Spleen (tissue), 11 donors: Measurements from ENCODE around the gene ZNF574. TPM values are rescaled to one million over a fixed set of nuclear protein-coding genes. Genes with fewer than 3 reads are reported as not detected.

Experiments
- DNase-seq: peaks from one replicate; pipeline ENCODE4 v3.0.0-alpha.2; 2020
- H3K27ac ChIP-seq, 8 donors: fragments of 200-600 bp; sonication (generic) in 7 of 8; 1 replicate in 4 of 8; 2 replicates in 4 of 8; pipeline versions ENCODE4 v1.5.0 to v1.8.0; 2016 to 2021; ENCODE audit warnings: inconsistent platforms in 4 of 8, mild to moderate bottlenecking in 4 of 8, moderate library complexity in 1 of 8
- H3K27me3 ChIP-seq, 7 donors: fragments of 200-600 bp; sonication (generic) in 6 of 7; replicated peaks in 1 of 7; 1 replicate in 4 of 7; 2 replicates in 3 of 7; pipeline versions ENCODE4 v1.5.0 to v1.8.0; 2016 to 2021; ENCODE audit warnings: inconsistent platforms in 3 of 7, mild to moderate bottlenecking in 1 of 7
- H3K36me3 ChIP-seq, 6 donors: fragments of 200-600 bp; sonication (generic) in 5 of 6; 1 replicate in 4 of 6; 2 replicates in 2 of 6; pipeline versions ENCODE4 v1.5.0 to v1.8.0; 2016 to 2021; ENCODE audit warnings: inconsistent platforms in 2 of 6
- H3K4me1 ChIP-seq, 6 donors: fragments of 200-600 bp; sonication (generic) in 5 of 6; 1 replicate in 3 of 6; 2 replicates in 3 of 6; pipeline versions ENCODE4 v1.5.0 to v1.8.0; 2016 to 2021; ENCODE audit warnings: inconsistent platforms in 3 of 6
- H3K4me3 ChIP-seq, 8 donors: fragments of 200-600 bp; sonication (generic) in 7 of 8; 1 replicate in 4 of 8; 2 replicates in 4 of 8; pipeline versions ENCODE4 v1.5.0 to v1.8.0; 2016 to 2021; ENCODE audit warnings: inconsistent platforms in 4 of 8, mild to moderate bottlenecking in 4 of 8, moderate library complexity in 2 of 8
- H3K9me3 ChIP-seq, 8 donors: fragments of 200-600 bp; sonication (generic) in 7 of 8; 1 replicate in 4 of 8; 2 replicates in 4 of 8; pipeline versions ENCODE4 v1.5.0 to v1.8.0; 2016 to 2021; ENCODE audit warnings: inconsistent platforms in 4 of 8
- POLR2A ChIP-seq, 3 donors: fragments of 450-650 bp; IDR thresholded peaks; one replicate each; pipeline ENCODE4 v1.5.1; 2017; ENCODE audit warnings: antibody characterized with exemption in 3 of 3, mild to moderate bottlenecking in 1 of 3
- POLR2AphosphoS5 ChIP-seq, 3 donors: sonication (generic); formaldehyde crosslinking; IDR thresholded peaks; one replicate each; pipeline ENCODE4 v1.5.1; 2017; ENCODE audit warnings: antibody characterized with exemption in 3 of 3
- WGBS, 5 donors: extraction: QIAGEN DNeasy Blood & Tissue Kit in 3 of 5; methylation state at CpG; one replicate each; pipeline versions ENCODE4 v1.1.5 to v1.1.7; 2013 to 2018; 5-methylcytosine and 5-hydroxymethylcytosine counted together
- intact Hi-C: fragments of 100-400 bp; cut with DNase I; formaldehyde crosslinking; loops from one replicate; pipeline ENCODE4 v1.15.0; 2023; ENCODE audit warnings: low total_unique reads
- polyA plus RNA-seq, 3 donors: library from polyadenylated mRNA; stranded (reverse); fragments of 200-250 nt; gene quantifications; one replicate each; pipeline ENCODE4 v1.2.1, GENCODE V29; 2013
- total RNA-seq, 7 donors: library from RNA; depleted of rRNA in 3 of 7; stranded (reverse); fragments of >200 nt in 3 of 7; fragmentation: NEBNext Ultra II Directional in 4 of 7; extraction: Animal tissue kit (Norgen Biotek cat#: 25700) in 4 of 7; gene quantifications; one replicate each; pipeline versions ENCODE4 v1.1.0 to v1.2.1, GENCODE V29; 2016 to 2021
- TF ChIP-seq, protein P1 (sequence below), 11 experiments: fragments of 200-600 bp in 7 of 11; fragments of 450-650 bp in 4 of 11; sonication (generic) in 4 of 11; IDR thresholded peaks in 8 of 11; conservative IDR thresholded peaks in 3 of 11; 1 replicate in 7 of 11; 2 replicates in 4 of 11; pipeline versions ENCODE4 v1.4.0 to v1.8.0; 2016 to 2021; ENCODE audit warnings: antibody characterized with exemption in 11 of 11, inconsistent platforms in 4 of 11, mild to moderate bottlenecking in 1 of 11
- donor health status: healthy with polysubstance abuse.
- donor health status: DM: no; HTN: no; CAD: no; lungs with moderate emphysema.
- donor health status: DM: no; HTN: no; CAD: no.
- donor health status: Bipolar disorder and iron deficiency.
- donor health status: healthy.
- donor health status: DM: no; HTN: no; CAD: no.
- donor health status: DM: yes; HTN: yes; CAD: no.

ZNF574 gene
- total and polyA plus RNA-seq, 10 donors = 4.7 to 21.0 (median 15.3) TPM

DNA sequence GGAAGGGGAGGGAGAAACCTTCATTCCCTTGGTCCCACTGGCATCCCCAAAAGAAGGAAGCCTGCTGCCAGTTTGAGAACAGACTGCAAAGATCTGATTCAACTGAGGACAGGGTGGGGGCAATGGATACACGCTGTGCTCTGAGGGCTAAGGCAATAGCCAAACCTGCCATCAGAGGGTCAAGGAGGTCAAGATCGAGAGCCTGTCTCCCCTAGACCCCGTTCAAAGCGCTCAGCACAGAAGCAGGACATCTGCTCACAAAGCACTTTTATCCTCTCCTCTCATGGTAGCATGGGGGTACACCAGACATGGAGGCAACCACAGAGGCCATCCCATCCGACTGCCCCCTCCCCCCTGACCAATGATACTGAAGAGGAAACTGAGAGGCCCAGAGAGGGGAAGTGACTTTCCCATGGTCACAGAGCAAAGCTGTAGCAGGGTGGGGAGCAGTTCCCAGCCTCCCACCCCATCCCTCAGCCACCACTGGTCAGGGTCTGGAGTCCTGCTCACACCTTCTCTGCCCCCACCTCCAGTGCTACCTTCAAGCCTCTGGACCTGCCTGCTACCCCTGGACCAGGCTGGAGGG is 45.2 kb downstream of the ZNF574 start:
- Histone ChIP-seq H3K27ac (peak overlapping the region; percentile 48 to 92 (median 77)), H3K36me3 (peaks cover 0 to 24% (median 13%) of the 10 kb centered on the region in 6 donors), H3K4me3 (peak overlapping the region in 4 of 8 donors; percentile 15 to 57 (median 24)), H3K4me1 (peaks cover 34 to 100% (median 77%) of the 10 kb centered on the region in 6 donors), H3K9me3 (no peaks in the 10 kb centered on the region), H3K27me3 (peaks cover 0 to 3% (median 0%) of the 10 kb centered on the region in 7 donors)
- no peak for DNase-seq
- 25 to 48% (median 46%) methylated on average over 2 to 5 of the region's 5 CpGs for whole genome bisulfite sequencing, 5 donors
- intact Hi-C loops = no loop called here
- TF ChIP-seq POLR2A (IDR thresholded peaks at IDR 0.05) (no peak), POLR2AphosphoS5 (IDR thresholded peaks at IDR 0.05) (no peak)
- TF ChIP-seq, protein P1, sequence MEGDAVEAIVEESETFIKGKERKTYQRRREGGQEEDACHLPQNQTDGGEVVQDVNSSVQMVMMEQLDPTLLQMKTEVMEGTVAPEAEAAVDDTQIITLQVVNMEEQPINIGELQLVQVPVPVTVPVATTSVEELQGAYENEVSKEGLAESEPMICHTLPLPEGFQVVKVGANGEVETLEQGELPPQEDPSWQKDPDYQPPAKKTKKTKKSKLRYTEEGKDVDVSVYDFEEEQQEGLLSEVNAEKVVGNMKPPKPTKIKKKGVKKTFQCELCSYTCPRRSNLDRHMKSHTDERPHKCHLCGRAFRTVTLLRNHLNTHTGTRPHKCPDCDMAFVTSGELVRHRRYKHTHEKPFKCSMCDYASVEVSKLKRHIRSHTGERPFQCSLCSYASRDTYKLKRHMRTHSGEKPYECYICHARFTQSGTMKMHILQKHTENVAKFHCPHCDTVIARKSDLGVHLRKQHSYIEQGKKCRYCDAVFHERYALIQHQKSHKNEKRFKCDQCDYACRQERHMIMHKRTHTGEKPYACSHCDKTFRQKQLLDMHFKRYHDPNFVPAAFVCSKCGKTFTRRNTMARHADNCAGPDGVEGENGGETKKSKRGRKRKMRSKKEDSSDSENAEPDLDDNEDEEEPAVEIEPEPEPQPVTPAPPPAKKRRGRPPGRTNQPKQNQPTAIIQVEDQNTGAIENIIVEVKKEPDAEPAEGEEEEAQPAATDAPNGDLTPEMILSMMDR (IDR thresholded peaks at IDR 0.05 in 8 of 11, conservative IDR thresholded peaks at IDR 0.05 in 3 of 11) = no peak

DNA sequence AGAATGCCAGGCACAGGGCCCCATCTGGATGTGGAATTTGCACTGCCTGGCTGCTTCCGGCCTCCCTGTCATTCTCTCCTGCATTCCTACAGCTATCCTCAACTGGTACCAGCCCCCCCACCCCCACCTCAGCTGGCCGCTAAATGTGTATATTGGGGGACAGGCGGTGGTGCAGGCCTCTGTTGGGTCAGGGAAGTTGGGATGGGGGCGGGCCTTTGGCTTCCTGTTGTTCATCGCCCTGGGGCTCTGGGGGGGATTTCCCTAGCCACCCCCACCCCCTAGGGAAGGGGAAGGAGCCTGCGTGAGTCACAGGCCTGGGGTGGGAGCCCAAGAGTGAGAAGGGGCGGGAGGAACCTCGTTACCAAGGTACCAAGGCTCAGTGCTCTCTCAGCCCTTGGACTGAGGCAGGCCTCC is 45.7 kb downstream of the ZNF574 start:
- intact Hi-C loops = no loop called here
- TF ChIP-seq POLR2A (IDR thresholded peaks at IDR 0.05) = no peak
- peak; percentile 48 to 70 (median 59) for TF ChIP-seq POLR2AphosphoS5 (IDR thresholded peaks at IDR 0.05)
- peak; percentile 92 for DNase-seq
- Histone ChIP-seq H3K4me1 (peaks cover 37 to 100% (median 76%) of the 10 kb centered on the region in 6 donors), H3K27ac (peak overlapping the region; percentile 68 to 92 (median 77)), H3K36me3 (peaks cover 0 to 19% (median 8%) of the 10 kb centered on the region in 6 donors), H3K4me3 (peak overlapping the region in 4 of 8 donors; percentile 15 to 57 (median 24)), H3K9me3 (no peaks in the 10 kb centered on the region), H3K27me3 (peaks cover 0 to 3% (median 0%) of the 10 kb centered on the region in 7 donors)
- 9 to 12% (median 11%) methylated on average over 8 of the region's 8 CpGs for WGBS, 5 donors

DNA sequence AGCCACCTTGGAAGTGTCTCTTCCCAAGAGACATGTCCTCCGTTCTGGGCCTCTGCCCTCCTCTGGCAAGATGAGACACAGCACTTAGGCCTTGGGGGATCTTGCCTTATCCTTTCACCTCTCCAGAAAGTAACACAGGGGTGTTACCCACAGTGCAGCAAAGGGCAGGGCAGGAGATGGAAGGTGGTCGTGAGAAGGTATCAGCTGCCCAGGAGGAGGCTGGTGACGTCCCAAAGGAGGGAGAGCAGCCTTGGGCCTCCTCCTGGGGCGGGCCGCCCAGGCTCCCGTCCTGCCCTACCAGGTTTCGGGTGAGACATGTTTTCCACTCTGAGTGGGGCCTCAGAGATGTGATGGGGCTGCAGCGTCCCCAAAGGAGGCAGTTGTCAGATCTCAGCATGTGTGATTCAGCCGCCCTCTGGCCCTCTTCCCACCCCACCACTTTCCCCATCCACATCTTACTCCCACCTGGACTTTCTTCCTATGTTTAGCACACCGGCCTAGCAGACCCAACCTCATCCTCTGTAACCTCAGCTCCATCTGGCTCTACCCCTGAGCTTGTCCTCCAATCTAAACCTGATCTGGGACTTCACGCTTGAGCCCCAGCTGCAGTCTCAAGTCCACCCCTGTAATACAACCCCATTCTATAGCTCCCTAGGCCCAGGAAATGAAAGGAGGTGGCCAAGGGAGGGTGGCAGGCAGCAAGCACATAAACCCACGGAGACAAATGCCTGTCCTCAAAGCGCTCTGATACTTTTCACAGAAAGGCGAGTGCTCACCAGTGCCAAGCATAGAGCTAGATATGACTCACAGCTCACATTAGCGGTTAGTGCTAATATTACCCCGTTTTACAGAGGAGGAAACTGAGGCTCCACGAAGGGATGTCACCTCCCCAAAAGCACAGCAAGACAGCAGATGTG is 47.0 kb downstream of the ZNF574 start:
- intact Hi-C loops = no loop called here
- Histone ChIP-seq H3K27me3 (peaks cover 0 to 3% (median 0%) of the 10 kb centered on the region in 7 donors), H3K36me3 (peaks cover 0 to 7% (median 0%) of the 10 kb centered on the region in 6 donors), H3K4me1 (peaks cover 37 to 100% (median 83%) of the 10 kb centered on the region in 6 donors), H3K4me3 (peak overlapping the region in 4 of 8 donors; percentile 15 to 57 (median 24)), H3K9me3 (no peaks in the 10 kb centered on the region), H3K27ac (peak overlapping the region; percentile 68 to 92 (median 77))
- no peak for DNase-seq
- TF ChIP-seq, protein P1 (IDR thresholded peaks at IDR 0.05 in 8 of 11, conservative IDR thresholded peaks at IDR 0.05 in 3 of 11) = no peak
- TF ChIP-seq POLR2AphosphoS5 (IDR thresholded peaks at IDR 0.05) = peak in 2 of 3 donors; percentile 21 to 27
- WGBS, 5 donors = 60 to 74% (median 67%) methylated on average over 17 of the region's 17 CpGs

DNA sequence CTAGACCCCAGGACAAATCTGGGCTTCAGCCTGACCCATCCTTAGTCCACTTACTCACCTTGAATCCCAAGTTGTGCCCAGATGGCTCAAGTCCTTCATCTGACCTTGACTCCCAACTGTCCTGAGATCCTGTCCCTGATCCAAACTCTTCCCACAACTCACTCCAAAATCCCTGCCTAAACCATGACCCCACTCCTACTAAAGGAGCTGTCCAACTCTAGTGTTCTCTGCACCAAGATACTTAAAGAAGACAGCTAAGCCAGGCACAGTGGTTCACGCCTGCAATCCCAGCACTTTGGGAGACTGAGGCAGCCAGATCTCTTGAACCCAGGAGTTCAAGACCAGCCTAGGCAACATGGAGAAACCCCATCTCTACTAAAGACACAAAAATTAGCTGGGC is 47.8 kb downstream of the ZNF574 start:
- TF ChIP-seq, protein P1 (IDR thresholded peaks at IDR 0.05 in 8 of 11, conservative IDR thresholded peaks at IDR 0.05 in 3 of 11) = no peak
- TF ChIP-seq POLR2AphosphoS5 (IDR thresholded peaks at IDR 0.05) = no peak
- no peak for TF ChIP-seq POLR2A (IDR thresholded peaks at IDR 0.05)
- no peak overlapping the region for H3K4me3 ChIP-seq
- H3K4me1 ChIP-seq = peaks cover 41 to 100% (median 83%) of the 10 kb centered on the region in 6 donors
- peaks cover 0 to 3% (median 0%) of the 10 kb centered on the region in 7 donors for H3K27me3 ChIP-seq
- no peaks in the 10 kb centered on the region for H3K9me3 ChIP-seq
- intact Hi-C loops = no loop called here
- peak overlapping the region; percentile 68 to 92 (median 77) for H3K27ac ChIP-seq
- WGBS, 5 donors = 73 to 100% (median 89%) methylated on average over 1 of the region's 1 CpG
- H3K36me3 ChIP-seq = no peaks in the 10 kb centered on the region
- DNase-seq = no peak
